Panc1 (cell line): Measurements from ENCODE around the gene DKK2. TPM values are rescaled to one million over a fixed set of nuclear protein-coding genes. Genes with fewer than 3 reads are reported as not detected.

Experiments used
- ATAC-seq: fragments of 200-7000 bp; cut with Tn5 transposase; 2 replicates; pipeline ENCODE4 v1.9.1; 2020; ENCODE audit warnings: mild to moderate bottlenecking, moderate library complexity
- BruUV-seq: library from RNA; stranded (reverse); fragments of 400-500 nt; replicated peaks from 2 replicates; lab custom pipeline; 2021; lab: Mats Ljungman, UMichigan
- CTCF ChIA-PET: fragments of 300-600 bp; sonication (Branson Sonifier 250); formaldehyde crosslinking; loops from one replicate; lab custom pipeline; 2022; ENCODE audit warnings: antibody characterized with exemption; lab: Charles Lee
- POLR2A ChIA-PET: fragments of 300-600 bp; sonication (Branson Sonifier 250); formaldehyde crosslinking; loops from one replicate; lab custom pipeline; 2022; ENCODE audit warnings: antibody characterized with exemption; lab: Charles Lee
- DNase-seq: peaks from one replicate; pipeline ENCODE4 v3.0.0-alpha.2; 2010; ENCODE audit warnings: low read depth, low spot score
- H3K27ac ChIP-seq: 2 replicates; pipeline ENCODE4 v1.5.1; 2011; ENCODE audit warnings: mild to moderate bottlenecking, low read length, inconsistent platforms
- H3K27me3 ChIP-seq: fragments of 200-500 bp; sonication (Bioruptor generic); 2 replicates; pipeline ENCODE4 v1.6.0; 2014; ENCODE audit warnings: low read length, inconsistent platforms; ENCODE audit not compliant: control insufficient read depth, insufficient read depth
- H3K36me3 ChIP-seq: fragments of 200-500 bp; sonication (Bioruptor generic); 2 replicates; pipeline ENCODE4 v1.5.1; 2014; ENCODE audit warnings: inconsistent platforms, mild to moderate bottlenecking, low read length, moderate library complexity; ENCODE audit not compliant: control insufficient read depth, insufficient read depth
- H3K4me1 ChIP-seq: 2 replicates; pipeline ENCODE4 v1.5.1; 2011; ENCODE audit warnings: inconsistent platforms, mild to moderate bottlenecking, low read length, moderate library complexity; ENCODE audit not compliant: control insufficient read depth, insufficient read depth
- H3K4me3 ChIP-seq, 2 experiments: 2 replicates each; pipeline ENCODE4 v1.5.1; 2011 to 2012; ENCODE audit warnings: low read depth in 2 of 2, low read length in 2 of 2, mild to moderate bottlenecking in 2 of 2, inconsistent platforms in 1 of 2, moderate library complexity in 1 of 2
- H3K9me3 ChIP-seq: fragments of 200-500 bp; sonication (Bioruptor generic); 2 replicates; pipeline ENCODE4 v1.5.1; 2014; ENCODE audit warnings: low read depth, mild to moderate bottlenecking, inconsistent platforms, low read length, moderate library complexity; ENCODE audit not compliant: control insufficient read depth, insufficient read depth
- CTCF ChIP-seq: fragments of 450-650 bp; IDR thresholded peaks from 2 replicates; pipeline ENCODE4 v1.5.1; 2017; ENCODE audit warnings: mild to moderate bottlenecking
- POLR2AphosphoS5 ChIP-seq: IDR thresholded peaks from 2 replicates; pipeline ENCODE4 v1.6.1; 2012; ENCODE audit warnings: mild to moderate bottlenecking, low read depth, low read length, moderate library complexity
- REST ChIP-seq, 2 experiments: IDR thresholded peaks; 2 replicates each; pipeline ENCODE4 v1.6.1; 2011 to 2012; ENCODE audit warnings: low read depth in 2 of 2, control low read depth in 1 of 2, low read length in 1 of 2, mild to moderate bottlenecking in 1 of 2, moderate library complexity in 1 of 2; ENCODE audit not compliant: insufficient read depth in 1 of 2
- SIN3A ChIP-seq: IDR thresholded peaks from 2 replicates; pipeline ENCODE4 v1.6.1; 2012; ENCODE audit warnings: low read depth, mild to moderate bottlenecking, low read length, moderate library complexity, borderline replicate concordance; ENCODE audit not compliant: insufficient read depth
- TCF7L2 ChIP-seq: IDR thresholded peaks from 2 replicates; pipeline ENCODE4 v1.6.1; 2011; ENCODE audit warnings: mild to moderate bottlenecking, low read depth, low read length, inconsistent platforms
- in situ Hi-C: cut with HindIII; loops from 2 replicates; pipeline ENCODE4 v1.10.0; 2016; ENCODE audit warnings: low sequenced_read_pairs, low pct_unique_long_range_greater_than_20kb
- intact Hi-C: fragments of 100-400 bp; cut with micrococcal nuclease; formaldehyde crosslinking; loops from one replicate; pipeline ENCODE4 v1.10.0; 2022; ENCODE audit not compliant: unreplicated experiment
- total RNA-seq: library from RNA; stranded (reverse); gene quantifications from one replicate; pipeline ENCODE4 v1.2.1, GENCODE V29; 2021; ENCODE audit not compliant: unreplicated experiment

Gene DKK2
- total RNA-seq, 1 experiment from 2014 or later, result not detected

- Histone ChIP-seq H3K36me3 (no peaks in the 10 kb centered on the region), H3K9me3 (no peaks in the 10 kb centered on the region), H3K27ac (no peak overlapping the region), H3K27me3 (no peaks in the 10 kb centered on the region), H3K4me1 (no peaks in the 10 kb centered on the region), H3K4me3 (no peak overlapping the region)
- intact Hi-C loops (no loop called here), in situ Hi-C loops (no loop called here)
- TF ChIP-seq CTCF (no peak), POLR2AphosphoS5 (no peak), SIN3A (no peak), REST (IDR thresholded peaks at IDR 0.05; ENCODE audit: insufficient read depth in 1 of 2, low read depth in 2 of 2, low read length in 1 of 2) (no peak), TCF7L2 (no peak)
- no TSS peak for BruUV-seq
- POLR2A ChIA-PET, result no interaction called here
- no peak for ATAC-seq
- CTCF ChIA-PET, result no interaction called here
- DNase-seq, result no peak
These were observed 49.6 kb downstream of the DKK2 start for GRCh38 chr4:106986486-106986885.

GRCh38 chr4:106985830-106986229 is 50.3 kb downstream of the DKK2 start:
- Histone ChIP-seq H3K9me3 (no peaks in the 10 kb centered on the region), H3K27me3 (no peaks in the 10 kb centered on the region), H3K36me3 (no peaks in the 10 kb centered on the region), H3K4me1 (no peaks in the 10 kb centered on the region), H3K27ac (no peak overlapping the region), H3K4me3 (no peak overlapping the region)
- ChIA-PET CTCF (no interaction called here), POLR2A (no interaction called here)
- in situ Hi-C loops (no loop called here), intact Hi-C loops (no loop called here)
- no TSS peak for BruUV-seq
- DNase-seq (no peak), ATAC-seq (no peak)
- TF ChIP-seq POLR2AphosphoS5, result no peak
- TF ChIP-seq CTCF, result no peak
- TF ChIP-seq TCF7L2, result no peak
- TF ChIP-seq SIN3A, result no peak
- TF ChIP-seq REST (IDR thresholded peaks at IDR 0.05; ENCODE audit: insufficient read depth in 1 of 2, low read depth in 2 of 2, low read length in 1 of 2), result no peak
